Activated CD8-positive, alpha-beta memory T cell treated with anti-CD3 and anti-CD28 coated beads, Interleukin-2, amount 10 ng/mL, durations not matched to agents 7 days and 5 days (primary cell): ENCODE measurements around the gene TARS1. TPM values are rescaled to one million over a fixed set of nuclear protein-coding genes. Genes with fewer than 3 reads are reported as not detected.
A peak's percentile ranks its signal among the peaks of the same experiment; 100 is the strongest.
"Not testable (repeated sequence)": the region's sequence is repeated elsewhere in the genome, so short reads cannot be mapped to it uniquely, and the experiment has no call there.

Experiments used
- ATAC-seq: fragments of 150-1000 bp; cut with Tn5 transposase; one replicate; pipeline ENCODE4 v1.10.0; 2021; ENCODE audit warnings: moderate library complexity
- CTCF ChIA-PET: fragments of 350-600 bp; sonication (Branson Sonifier 250); formaldehyde crosslinking; loops from one replicate; lab custom pipeline; 2021; ENCODE audit warnings: antibody characterized with exemption; lab: Charles Lee
- DNase-seq: peaks from one replicate; pipeline ENCODE4 v3.0.0-alpha.2; 2020
- H3K27ac Mint-ChIP-seq: one replicate; pipeline ENCODE4 v1.8.0; 2021; ENCODE audit warnings: mild to moderate bottlenecking, mixed read lengths
- H3K27me3 Mint-ChIP-seq: one replicate; pipeline ENCODE4 v1.8.0; 2021; ENCODE audit warnings: mixed read lengths
- H3K36me3 Mint-ChIP-seq: one replicate; pipeline ENCODE4 v1.8.0; 2021; ENCODE audit warnings: mild to moderate bottlenecking, mixed read lengths
- H3K4me1 Mint-ChIP-seq: one replicate; pipeline ENCODE4 v1.8.0; 2021; ENCODE audit warnings: mixed read lengths
- H3K4me3 Mint-ChIP-seq: one replicate; pipeline ENCODE4 v1.8.0; 2021; ENCODE audit warnings: mild to moderate bottlenecking, moderate library complexity, mixed read lengths
- H3K9me3 Mint-ChIP-seq: one replicate; pipeline ENCODE4 v1.8.0; 2022; ENCODE audit warnings: low read depth, mixed read lengths
- total RNA-seq, 2 experiments: library from RNA; stranded (reverse); gene quantifications; one replicate each; pipeline ENCODE4 v1.2.3, GENCODE V29; 2021

The TARS1 gene
- total RNA-seq, 2 experiments from 2014 or later = 157 to 240 TPM

DNA sequence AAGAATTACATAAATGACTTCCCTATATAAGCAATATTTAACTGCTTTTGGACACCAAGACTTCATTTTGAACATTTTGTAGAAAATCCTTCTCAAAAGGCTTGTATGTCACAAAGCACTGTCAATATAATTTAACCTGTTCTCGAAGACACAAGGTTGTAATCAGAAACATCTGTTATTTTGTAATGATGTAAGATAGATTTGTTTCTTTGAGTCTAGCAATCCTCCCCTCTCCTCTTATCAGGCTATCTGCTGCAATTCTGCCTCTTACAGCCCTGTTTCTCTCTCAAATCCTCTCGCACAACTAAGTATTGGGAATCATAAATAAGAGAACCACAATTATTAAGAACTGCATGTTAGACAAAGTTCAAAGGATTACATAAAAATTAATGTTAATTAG, 18.6 kb upstream of the TARS1 start:
- no peaks in the 10 kb centered on the region for H3K4me1 Mint-ChIP-seq
- ATAC-seq = no peak
- H3K27me3 Mint-ChIP-seq = peaks cover 14% of the 10 kb centered on the region
- H3K36me3 Mint-ChIP-seq = no peaks in the 10 kb centered on the region
- CTCF ChIA-PET = interaction anchor here (0.9 to 1.2 kb wide), 2 partner anchors 11 to 512 kb away, joined by 3 to 5 read pairs; no protein-coding TSS in a partner anchor
- no peak overlapping the region for H3K27ac Mint-ChIP-seq
- no peaks in the 10 kb centered on the region for H3K9me3 Mint-ChIP-seq
- no peak overlapping the region for H3K4me3 Mint-ChIP-seq
- DNase-seq = no peak

DNA sequence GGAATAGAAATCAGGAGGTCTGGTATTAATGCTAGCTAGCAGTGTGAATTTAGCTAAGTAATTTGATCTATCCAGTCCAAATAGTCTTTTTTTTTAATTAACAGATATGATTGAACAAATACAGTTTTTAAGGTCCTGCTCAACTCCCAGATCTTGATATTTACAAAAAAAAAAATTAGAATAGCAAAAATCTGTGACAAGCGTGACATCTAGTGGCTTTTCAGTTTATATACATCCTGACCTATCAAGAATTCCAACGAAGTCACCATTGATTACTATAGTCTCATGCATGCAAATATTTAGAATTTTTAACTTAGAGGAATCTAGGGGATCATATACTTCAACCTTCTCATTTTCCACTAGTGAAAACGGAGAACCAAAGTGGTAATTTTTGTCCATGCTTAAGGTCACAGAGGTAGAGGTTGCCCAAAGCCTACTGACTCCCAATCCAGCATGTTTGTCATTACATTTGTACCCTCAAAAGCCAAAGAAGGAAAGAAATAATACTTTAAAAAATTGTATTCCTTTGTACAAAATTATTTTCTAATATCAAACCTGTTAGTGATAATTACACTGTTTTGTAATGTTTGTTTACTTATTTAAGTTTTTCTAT, 17.6 kb upstream of the TARS1 start:
- CTCF ChIA-PET = interaction anchor here (0.9 kb wide), 1 partner anchor 12 kb away, joined by 3 read pairs; no protein-coding TSS in a partner anchor
- H3K36me3 Mint-ChIP-seq = no peaks in the 10 kb centered on the region
- no peak for ATAC-seq

DNA sequence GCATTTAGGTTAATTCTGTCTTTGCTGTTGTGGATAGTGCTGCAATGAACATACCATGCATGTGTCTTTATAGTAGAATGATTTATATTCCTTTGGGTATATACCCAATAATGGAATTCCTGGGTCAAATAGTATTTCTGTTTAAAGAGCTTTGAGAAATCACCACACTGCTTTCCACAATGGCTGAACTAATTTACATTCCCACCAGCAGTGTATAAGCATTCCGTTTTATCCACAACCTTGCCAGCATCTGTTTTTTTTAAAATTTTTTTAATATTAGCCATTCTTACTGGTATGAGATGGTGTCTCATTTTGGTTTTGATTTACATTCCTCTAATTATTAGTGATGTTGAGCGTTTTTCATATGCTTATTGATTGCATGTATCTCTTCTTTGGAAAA, 15.5 kb upstream of the TARS1 start:
- DNase-seq = no peak
- Mint-ChIP-seq H3K4me1 (no peaks in the 10 kb centered on the region), H3K27ac (no peak overlapping the region), H3K9me3 (peaks cover 2% of the 10 kb centered on the region), H3K4me3 (no peak overlapping the region), H3K36me3 (no peaks in the 10 kb centered on the region), H3K27me3 (peaks cover 27% of the 10 kb centered on the region)
- ATAC-seq = no peak
- CTCF ChIA-PET = no interaction called here

More for the DNA sequence above, 17.6 kb upstream of the TARS1 start:
- no peak for DNase-seq
- Mint-ChIP-seq H3K4me1 (no peaks in the 10 kb centered on the region), H3K4me3 (no peak overlapping the region), H3K27ac (no peak overlapping the region), H3K27me3 (peaks cover 20% of the 10 kb centered on the region), H3K9me3 (no peaks in the 10 kb centered on the region)

DNA sequence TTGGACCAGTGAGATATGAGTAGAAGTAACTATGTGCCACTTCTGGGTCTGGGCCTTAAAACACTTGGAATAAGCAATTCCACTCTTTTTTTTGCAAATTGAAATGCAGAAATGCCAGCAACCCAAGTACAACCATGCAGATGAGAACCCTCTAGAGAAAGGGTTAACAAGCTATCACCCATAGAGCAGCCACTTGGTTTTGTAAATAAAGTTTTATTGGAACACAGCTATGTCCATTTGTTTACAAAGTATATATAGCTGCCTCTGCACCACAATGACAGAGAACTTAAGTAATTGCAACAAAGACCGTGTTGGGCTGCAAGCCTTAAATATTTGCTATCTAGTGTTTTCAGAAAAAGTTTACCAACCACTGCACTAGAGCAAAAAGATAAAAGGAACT, 9.8 kb upstream of the TARS1 start:
- Mint-ChIP-seq H3K4me3 (no peak overlapping the region), H3K36me3 (no peaks in the 10 kb centered on the region), H3K9me3 (peaks cover 2% of the 10 kb centered on the region), H3K27me3 (peaks cover 17% of the 10 kb centered on the region), H3K4me1 (peaks cover 5% of the 10 kb centered on the region), H3K27ac (no peak overlapping the region)
- DNase-seq (no peak), ATAC-seq (no peak)
- CTCF ChIA-PET = interaction anchor here (1.0 to 2.1 kb wide), 2 partner anchors 10 to 13 kb away, joined by 3 to 6 read pairs; partner anchors contain the start of gene TARS1

DNA sequence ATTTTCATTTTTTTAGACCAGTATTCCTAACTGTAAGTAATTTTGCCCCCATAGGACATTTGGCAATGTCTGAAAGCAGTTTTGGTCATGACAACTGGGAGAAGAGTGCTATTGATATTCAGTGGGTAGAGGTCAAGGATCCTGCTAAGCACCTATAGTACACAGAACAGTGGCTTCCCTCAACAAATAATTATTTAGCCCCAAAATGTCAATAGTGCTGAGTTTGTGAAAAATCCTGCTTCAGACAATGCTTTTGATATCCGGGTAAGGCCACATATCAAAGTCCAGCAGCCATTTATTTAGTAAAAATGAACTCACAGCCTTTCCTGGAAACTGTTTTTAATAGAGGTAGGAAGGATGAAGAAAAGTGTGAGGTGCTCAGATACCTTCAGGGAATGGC, 8.1 kb upstream of the TARS1 start:
- no peak overlapping the region for H3K27ac Mint-ChIP-seq
- H3K9me3 Mint-ChIP-seq = peaks cover 2% of the 10 kb centered on the region
- H3K27me3 Mint-ChIP-seq = peaks cover 9% of the 10 kb centered on the region
- H3K4me1 Mint-ChIP-seq = peaks cover 7% of the 10 kb centered on the region
- DNase-seq = no peak
- H3K4me3 Mint-ChIP-seq = no peak overlapping the region
- ATAC-seq = no peak
- no peaks in the 10 kb centered on the region for H3K36me3 Mint-ChIP-seq
- CTCF ChIA-PET = interaction anchor here (2.0 kb wide), 1 partner anchor 503 kb away, joined by 11 read pairs; the partner anchor contains the start of gene RXFP3

DNA sequence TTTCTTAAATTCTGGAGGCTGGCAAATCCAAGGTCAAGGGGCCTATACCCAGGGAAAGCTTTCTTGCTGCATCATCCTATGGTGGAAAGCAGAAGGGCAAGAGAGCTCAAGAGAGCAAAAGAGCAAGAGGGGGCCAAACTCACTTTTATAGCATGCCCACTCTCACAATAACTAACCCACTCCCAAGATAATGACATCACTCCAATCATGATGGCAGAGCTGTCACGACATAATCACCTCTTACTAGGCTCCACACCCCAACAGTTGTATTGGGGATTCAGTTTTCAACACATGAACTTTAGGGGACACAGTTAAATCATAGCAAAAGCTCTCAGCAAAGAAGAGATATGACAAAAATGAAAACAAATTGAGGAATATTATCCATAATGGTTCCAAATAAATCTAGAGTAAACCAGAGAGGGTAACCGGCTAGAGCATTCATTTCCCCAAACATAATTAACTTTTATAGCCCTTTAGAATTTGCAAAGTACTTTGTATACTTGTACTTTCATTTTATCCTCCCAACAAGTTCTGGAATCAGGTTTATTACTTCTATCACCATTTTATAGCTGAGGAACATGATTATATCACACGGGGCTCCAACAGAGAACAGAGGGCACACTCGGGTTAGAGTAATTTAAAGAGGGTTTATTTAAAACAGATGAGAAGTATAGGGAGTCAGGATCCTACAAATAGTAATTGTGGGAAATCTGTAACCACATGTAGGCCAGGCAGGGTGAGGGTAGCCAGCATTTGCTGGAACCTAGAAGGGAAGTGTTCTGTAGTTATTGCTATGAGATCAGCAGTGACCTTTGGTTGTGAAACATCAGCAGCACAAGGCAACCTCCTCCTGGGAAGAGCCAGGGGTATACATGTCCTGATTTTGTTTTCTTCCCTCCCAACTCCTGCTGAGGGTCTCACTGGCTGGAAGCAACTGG, 7.2 kb upstream of the TARS1 start:
- Mint-ChIP-seq H3K9me3 (peaks cover 2% of the 10 kb centered on the region), H3K36me3 (no peaks in the 10 kb centered on the region), H3K27ac (no peak overlapping the region), H3K4me3 (no peak overlapping the region), H3K27me3 (peaks cover 6% of the 10 kb centered on the region), H3K4me1 (peaks cover 10% of the 10 kb centered on the region)
- CTCF ChIA-PET = interaction anchor here (0.6 to 2.7 kb wide), 4 partner anchors 20 to 536 kb away, joined by 3 to 11 read pairs (median 6); partner anchors contain the start of gene RXFP3
- DNase-seq (no peak), ATAC-seq (no peak)

DNA sequence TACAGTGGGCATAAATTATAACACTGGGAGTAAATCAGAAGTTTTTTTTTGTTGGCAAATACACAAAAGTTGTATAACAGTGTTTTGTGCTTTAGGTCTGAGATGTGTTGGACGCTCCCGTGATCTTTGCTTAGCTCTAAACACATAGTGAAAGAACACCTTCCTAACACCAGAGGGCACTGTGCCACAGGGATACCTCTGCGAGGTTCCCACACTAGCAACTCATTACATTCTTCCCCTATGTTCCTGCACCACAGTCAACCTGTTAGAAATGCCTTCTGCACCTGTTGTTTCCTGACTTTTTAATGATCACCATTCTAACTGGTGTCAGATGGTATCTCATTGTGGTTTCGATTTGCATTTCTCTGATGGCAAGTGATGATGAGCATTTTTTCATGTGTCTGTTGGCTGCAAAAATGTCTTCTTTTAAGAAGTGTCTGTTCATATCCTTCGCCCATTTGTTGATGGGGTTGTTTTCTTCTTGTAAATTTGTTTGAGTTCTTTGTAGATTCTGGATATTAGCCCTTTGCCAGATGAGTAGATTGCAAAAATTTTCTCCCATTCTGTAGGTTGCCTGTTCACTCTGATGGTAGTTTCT, 4.8 kb upstream of the TARS1 start:
- H3K27me3 Mint-ChIP-seq, H3K9me3 Mint-ChIP-seq, H3K36me3 Mint-ChIP-seq, H3K4me3 Mint-ChIP-seq, H3K27ac Mint-ChIP-seq: not testable (repeated sequence)
- ATAC-seq = peak; percentile 31
- CTCF ChIA-PET = interaction anchor here (0.6 to 2.7 kb wide), 10 partner anchors 12 to 567 kb away, joined by 3 to 25 read pairs (median 4); partner anchors contain the start of gene RXFP3
- H3K4me1 Mint-ChIP-seq = peaks cover 13% of the 10 kb centered on the region
- peak; percentile 81 for DNase-seq

DNA sequence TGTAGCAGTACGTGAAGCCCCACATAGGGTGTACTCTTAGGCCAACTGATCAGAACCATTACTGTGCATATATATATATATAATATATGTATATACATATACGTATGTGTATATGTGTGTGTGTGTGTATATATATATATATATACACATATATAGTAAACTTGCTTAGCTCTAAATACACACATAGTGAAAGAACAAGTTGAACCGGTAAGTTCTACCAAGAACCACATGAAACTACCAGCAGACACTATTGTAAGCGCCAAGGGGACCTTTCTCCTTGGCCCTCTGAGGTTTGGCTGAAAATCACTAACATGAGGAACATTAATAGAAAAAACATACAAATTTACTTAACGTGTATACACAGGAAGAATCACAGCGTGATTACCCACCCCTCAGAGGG, 1.8 kb upstream of the TARS1 start:
- no peak overlapping the region for H3K27ac Mint-ChIP-seq
- DNase-seq = no peak
- ATAC-seq = no peak
- H3K36me3 Mint-ChIP-seq = peaks cover 6% of the 10 kb centered on the region
- no peak overlapping the region for H3K4me3 Mint-ChIP-seq
- H3K27me3 Mint-ChIP-seq = no peaks in the 10 kb centered on the region
- CTCF ChIA-PET = interaction anchor here (1.5 to 4.4 kb wide), 2 partner anchors 496 to 531 kb away, joined by 4 to 14 read pairs; no protein-coding TSS in a partner anchor
- H3K9me3 Mint-ChIP-seq = no peaks in the 10 kb centered on the region
- peaks cover 25% of the 10 kb centered on the region for H3K4me1 Mint-ChIP-seq

DNA sequence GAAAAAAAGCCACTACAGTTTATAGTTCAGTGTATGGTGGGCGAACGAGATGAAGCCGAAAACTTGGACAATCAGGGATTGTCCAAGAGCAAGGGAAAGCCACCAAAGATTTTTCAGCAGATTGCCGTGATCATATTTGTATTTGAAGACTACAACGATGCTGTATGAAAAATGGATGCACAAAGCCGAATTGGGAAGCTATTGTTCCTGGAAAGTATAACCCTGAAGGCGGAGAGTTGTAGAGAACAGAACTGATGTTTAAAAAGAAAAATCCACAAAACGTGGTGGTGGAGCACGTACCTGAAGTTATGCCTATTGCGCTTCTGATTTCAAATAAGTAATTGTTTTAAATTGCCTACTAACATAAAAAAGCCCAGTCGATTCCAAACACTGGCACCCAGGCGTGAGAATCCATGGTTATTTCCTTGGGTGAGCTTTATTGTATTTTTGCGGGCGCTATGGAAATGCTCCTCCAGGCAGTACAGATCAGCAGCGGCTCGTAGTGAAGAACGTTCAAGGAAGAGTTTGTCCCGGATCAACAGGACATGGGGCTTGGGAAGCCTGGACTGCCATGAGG, 772 bp upstream of the TARS1 start:
- Mint-ChIP-seq H3K27ac (no peak overlapping the region), H3K27me3 (no peaks in the 10 kb centered on the region), H3K4me1 (peaks cover 33% of the 10 kb centered on the region), H3K4me3 (no peak overlapping the region), H3K9me3 (no peaks in the 10 kb centered on the region), H3K36me3 (peaks cover 12% of the 10 kb centered on the region)
- CTCF ChIA-PET = interaction anchor here (0.6 to 4.4 kb wide), 6 partner anchors 9 to 1095 kb away, joined by 3 to 14 read pairs (median 4); no protein-coding TSS in a partner anchor
- ATAC-seq (no peak), DNase-seq (no peak)

DNA sequence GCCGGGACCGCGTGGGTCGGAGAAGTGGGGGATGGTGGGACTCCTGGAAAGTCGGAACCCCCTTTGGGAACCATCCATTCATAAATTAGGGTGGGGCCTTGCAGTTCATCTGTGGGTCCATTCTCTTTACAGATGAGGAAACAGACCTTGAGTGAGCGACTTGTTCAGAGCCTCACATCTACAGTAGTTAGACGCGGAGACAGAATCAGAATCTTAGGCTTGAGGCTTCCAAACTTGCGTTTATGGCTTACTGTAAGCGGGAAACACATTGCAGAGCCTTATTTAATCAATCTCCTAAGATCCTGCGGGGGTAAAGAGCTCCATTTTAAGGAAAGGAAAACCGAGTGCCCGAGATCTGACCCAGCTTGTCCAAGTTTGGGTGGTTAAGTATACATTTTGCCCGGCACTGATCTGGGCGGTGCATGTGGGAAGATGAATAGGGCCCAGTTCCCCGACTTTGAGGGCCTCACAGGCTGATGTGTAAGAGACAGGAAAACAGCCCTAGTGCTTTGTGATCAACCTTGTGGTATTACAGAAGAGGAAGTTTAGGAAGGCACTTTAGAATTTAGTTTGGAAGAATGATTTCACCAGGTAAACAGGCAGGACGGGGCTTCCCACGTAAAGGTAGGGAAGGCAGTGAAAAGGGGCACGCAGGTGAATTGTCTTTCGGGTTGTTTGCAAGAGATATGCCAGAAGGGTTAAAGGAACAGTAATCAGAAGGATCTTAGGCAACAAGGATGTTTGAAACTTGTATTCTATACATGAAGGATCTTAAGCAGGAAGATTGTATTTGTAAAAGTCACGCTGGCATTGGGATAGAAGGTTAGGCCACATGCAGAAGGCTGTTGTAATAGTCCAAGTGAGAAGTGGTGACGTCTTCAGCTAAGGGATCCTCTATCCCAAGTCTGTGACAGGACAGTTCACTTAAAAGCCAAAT, 744 bp downstream of the TARS1 start:
- CTCF ChIA-PET = interaction anchor here (1.0 to 4.4 kb wide), 4 partner anchors 11 to 529 kb away, joined by 3 to 14 read pairs (median 5); no protein-coding TSS in a partner anchor
- Mint-ChIP-seq H3K4me3 (no peak overlapping the region), H3K9me3 (no peaks in the 10 kb centered on the region), H3K4me1 (peaks cover 40% of the 10 kb centered on the region), H3K27ac (no peak overlapping the region), H3K27me3 (no peaks in the 10 kb centered on the region), H3K36me3 (peaks cover 26% of the 10 kb centered on the region)
- ATAC-seq (peak; percentile 44), DNase-seq (peak; percentile 51)

DNA sequence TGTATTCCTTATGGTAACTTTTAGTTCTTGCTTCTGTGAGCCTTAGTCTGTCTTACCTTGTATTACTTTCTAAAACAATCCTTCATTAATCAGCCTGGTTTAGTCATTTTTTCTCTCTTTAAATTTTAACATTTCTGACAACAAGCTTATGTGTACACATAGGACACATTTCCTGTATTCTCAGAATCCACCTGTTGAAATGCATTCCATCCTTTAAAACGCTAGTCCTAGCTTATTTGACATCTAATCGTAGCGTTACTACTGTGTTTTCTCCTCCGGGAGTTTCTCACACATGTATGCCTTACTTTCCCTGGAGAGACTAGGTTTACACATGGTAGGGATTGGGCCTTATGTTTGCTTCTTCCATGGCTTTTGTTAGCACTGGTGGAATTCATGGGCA, 3.8 kb downstream of the TARS1 start:
- H3K36me3 Mint-ChIP-seq = peaks cover 50% of the 10 kb centered on the region

DNA sequence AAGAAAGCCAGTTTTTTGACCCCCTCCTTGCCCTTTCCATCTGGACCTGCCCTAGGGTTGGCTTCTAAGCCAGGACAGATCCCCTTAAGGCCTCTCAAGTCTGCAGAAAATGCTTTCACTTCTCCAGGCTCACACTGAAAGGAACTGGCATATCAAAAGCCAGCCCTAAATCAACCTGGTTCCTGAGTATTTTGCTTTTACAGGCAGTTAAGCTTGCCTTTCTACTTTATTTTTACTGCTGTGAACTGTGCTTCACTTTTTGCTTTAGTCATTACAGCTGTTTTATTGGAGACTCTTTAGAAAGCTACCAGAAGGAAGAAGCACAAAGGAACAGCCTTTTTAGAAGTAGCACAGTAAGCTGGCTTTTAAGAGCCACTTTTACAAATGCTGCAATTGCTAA, 5.0 kb downstream of the TARS1 start:
- peaks cover 50% of the 10 kb centered on the region for H3K4me1 Mint-ChIP-seq
- CTCF ChIA-PET = no interaction called here
- no peak overlapping the region for H3K4me3 Mint-ChIP-seq
- H3K36me3 Mint-ChIP-seq = peaks cover 58% of the 10 kb centered on the region
- DNase-seq = no peak
- no peaks in the 10 kb centered on the region for H3K27me3 Mint-ChIP-seq
- no peaks in the 10 kb centered on the region for H3K9me3 Mint-ChIP-seq
- no peak for ATAC-seq
- peak overlapping the region; percentile 19 for H3K27ac Mint-ChIP-seq

More for the DNA sequence above, 3.8 kb downstream of the TARS1 start:
- CTCF ChIA-PET = interaction anchor here (0.8 kb wide), 1 partner anchor 13 kb away, joined by 3 read pairs; no protein-coding TSS in a partner anchor
- ATAC-seq = no peak
- Mint-ChIP-seq H3K27ac (peak overlapping the region; percentile 8), H3K4me1 (peaks cover 50% of the 10 kb centered on the region), H3K27me3 (no peaks in the 10 kb centered on the region), H3K9me3 (no peaks in the 10 kb centered on the region), H3K4me3 (no peak overlapping the region)
- DNase-seq = no peak
